HEK293 (cell line): Measurements from ENCODE around the gene BRMS1.

Experiments used
- ZBTB48 ChIP-seq: fragments of 450-650 bp; formaldehyde crosslinking; IDR thresholded peaks from 2 replicates; pipeline ENCODE4 v1.5.1; 2016; ENCODE audit warnings: missing biosample characterization, missing genetic modification characterization
- ZNF155 ChIP-seq: fragments of 450-650 bp; formaldehyde crosslinking; IDR thresholded peaks from 2 replicates; pipeline ENCODE4 v1.5.1; 2016; ENCODE audit warnings: missing biosample characterization, missing genetic modification characterization
- ZNF211 ChIP-seq: fragments of 450-650 bp; formaldehyde crosslinking; IDR thresholded peaks from 2 replicates; pipeline ENCODE4 v1.5.1; 2016; ENCODE audit warnings: low read depth, missing biosample characterization, missing genetic modification characterization
- ZNF514 ChIP-seq: fragments of 450-650 bp; formaldehyde crosslinking; IDR thresholded peaks from 2 replicates; pipeline ENCODE4 v1.5.1; 2016; ENCODE audit warnings: missing biosample characterization, missing genetic modification characterization
- ZNF555 ChIP-seq: fragments of 450-650 bp; formaldehyde crosslinking; conservative IDR thresholded peaks from 2 replicates; pipeline ENCODE4 v1.5.1; 2017; ENCODE audit warnings: missing biosample characterization, mild to moderate bottlenecking, missing genetic modification characterization, inconsistent platforms
- ZNF596 ChIP-seq: fragments of 450-650 bp; IDR thresholded peaks from 2 replicates; pipeline ENCODE4 v1.5.0; 2018; ENCODE audit warnings: missing biosample characterization, mild to moderate bottlenecking, missing genetic modification characterization, moderate library complexity
- TF ChIP-seq, protein P1 (sequence below): fragments of 450-650 bp; formaldehyde crosslinking; IDR thresholded peaks from 2 replicates; pipeline ENCODE4 v1.5.1; 2016; ENCODE audit warnings: missing biosample characterization, missing genetic modification characterization
- TF ChIP-seq, protein P2 (sequence below): fragments of 450-650 bp; formaldehyde crosslinking; IDR thresholded peaks from 2 replicates; pipeline ENCODE4 v1.5.1; 2016; ENCODE audit warnings: missing biosample characterization, missing genetic modification characterization
- TF ChIP-seq, protein P3 (sequence below): fragments of 450-650 bp; formaldehyde crosslinking; IDR thresholded peaks from 2 replicates; pipeline ENCODE4; 2016; ENCODE audit warnings: missing biosample characterization, missing genetic modification characterization

DNA sequence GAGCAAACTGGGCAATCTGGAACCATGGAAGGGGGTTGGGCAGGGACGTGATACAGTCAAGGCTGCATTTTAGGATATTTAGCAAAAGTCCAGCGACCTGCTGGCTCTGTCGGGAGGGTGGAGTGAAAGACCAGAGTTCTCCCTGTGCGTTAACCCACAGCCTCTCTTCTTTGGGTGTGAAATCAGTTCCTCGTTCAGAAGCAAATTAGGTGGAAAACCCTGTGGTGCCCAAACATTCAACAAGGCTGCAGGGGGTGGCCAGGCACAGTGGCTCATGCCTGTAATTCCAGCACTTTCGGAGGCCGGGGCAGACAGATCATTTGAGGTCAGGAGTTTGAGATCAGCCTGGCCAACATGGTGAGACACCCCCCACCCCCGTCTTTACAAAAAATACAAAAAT lies 47.3 kb downstream of the BRMS1 start:
- TF ChIP-seq, protein P1, sequence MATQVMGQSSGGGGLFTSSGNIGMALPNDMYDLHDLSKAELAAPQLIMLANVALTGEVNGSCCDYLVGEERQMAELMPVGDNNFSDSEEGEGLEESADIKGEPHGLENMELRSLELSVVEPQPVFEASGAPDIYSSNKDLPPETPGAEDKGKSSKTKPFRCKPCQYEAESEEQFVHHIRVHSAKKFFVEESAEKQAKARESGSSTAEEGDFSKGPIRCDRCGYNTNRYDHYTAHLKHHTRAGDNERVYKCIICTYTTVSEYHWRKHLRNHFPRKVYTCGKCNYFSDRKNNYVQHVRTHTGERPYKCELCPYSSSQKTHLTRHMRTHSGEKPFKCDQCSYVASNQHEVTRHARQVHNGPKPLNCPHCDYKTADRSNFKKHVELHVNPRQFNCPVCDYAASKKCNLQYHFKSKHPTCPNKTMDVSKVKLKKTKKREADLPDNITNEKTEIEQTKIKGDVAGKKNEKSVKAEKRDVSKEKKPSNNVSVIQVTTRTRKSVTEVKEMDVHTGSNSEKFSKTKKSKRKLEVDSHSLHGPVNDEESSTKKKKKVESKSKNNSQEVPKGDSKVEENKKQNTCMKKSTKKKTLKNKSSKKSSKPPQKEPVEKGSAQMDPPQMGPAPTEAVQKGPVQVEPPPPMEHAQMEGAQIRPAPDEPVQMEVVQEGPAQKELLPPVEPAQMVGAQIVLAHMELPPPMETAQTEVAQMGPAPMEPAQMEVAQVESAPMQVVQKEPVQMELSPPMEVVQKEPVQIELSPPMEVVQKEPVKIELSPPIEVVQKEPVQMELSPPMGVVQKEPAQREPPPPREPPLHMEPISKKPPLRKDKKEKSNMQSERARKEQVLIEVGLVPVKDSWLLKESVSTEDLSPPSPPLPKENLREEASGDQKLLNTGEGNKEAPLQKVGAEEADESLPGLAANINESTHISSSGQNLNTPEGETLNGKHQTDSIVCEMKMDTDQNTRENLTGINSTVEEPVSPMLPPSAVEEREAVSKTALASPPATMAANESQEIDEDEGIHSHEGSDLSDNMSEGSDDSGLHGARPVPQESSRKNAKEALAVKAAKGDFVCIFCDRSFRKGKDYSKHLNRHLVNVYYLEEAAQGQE (tag by site-specific recombination) = no peak
- TF ChIP-seq, protein P2, sequence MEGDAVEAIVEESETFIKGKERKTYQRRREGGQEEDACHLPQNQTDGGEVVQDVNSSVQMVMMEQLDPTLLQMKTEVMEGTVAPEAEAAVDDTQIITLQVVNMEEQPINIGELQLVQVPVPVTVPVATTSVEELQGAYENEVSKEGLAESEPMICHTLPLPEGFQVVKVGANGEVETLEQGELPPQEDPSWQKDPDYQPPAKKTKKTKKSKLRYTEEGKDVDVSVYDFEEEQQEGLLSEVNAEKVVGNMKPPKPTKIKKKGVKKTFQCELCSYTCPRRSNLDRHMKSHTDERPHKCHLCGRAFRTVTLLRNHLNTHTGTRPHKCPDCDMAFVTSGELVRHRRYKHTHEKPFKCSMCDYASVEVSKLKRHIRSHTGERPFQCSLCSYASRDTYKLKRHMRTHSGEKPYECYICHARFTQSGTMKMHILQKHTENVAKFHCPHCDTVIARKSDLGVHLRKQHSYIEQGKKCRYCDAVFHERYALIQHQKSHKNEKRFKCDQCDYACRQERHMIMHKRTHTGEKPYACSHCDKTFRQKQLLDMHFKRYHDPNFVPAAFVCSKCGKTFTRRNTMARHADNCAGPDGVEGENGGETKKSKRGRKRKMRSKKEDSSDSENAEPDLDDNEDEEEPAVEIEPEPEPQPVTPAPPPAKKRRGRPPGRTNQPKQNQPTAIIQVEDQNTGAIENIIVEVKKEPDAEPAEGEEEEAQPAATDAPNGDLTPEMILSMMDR (tag by site-specific recombination) = no peak
- TF ChIP-seq ZNF596 (tag by site-specific recombination) (no peak), ZNF211 (tag by site-specific recombination) (no peak), ZBTB48 (tag by site-specific recombination) (no peak), ZNF555 (no peak), ZNF514 (no peak), ZNF155 (no peak)
- TF ChIP-seq, protein P3, sequence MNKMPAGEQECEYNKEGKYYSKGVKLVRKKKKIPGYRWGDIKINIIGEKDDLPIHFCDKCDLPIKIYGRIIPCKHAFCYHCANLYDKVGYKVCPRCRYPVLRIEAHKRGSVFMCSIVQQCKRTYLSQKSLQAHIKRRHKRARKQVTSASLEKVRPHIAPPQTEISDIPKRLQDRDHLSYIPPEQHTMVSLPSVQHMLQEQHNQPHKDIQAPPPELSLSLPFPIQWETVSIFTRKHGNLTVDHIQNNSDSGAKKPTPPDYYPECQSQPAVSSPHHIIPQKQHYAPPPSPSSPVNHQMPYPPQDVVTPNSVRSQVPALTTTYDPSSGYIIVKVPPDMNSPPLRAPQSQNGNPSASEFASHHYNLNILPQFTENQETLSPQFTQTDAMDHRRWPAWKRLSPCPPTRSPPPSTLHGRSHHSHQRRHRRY (tag by site-specific recombination) = no peak
